H1 (cell line): ENCODE results near the gene TK1. TPM values are rescaled to one million over a fixed set of nuclear protein-coding genes. Genes with fewer than 3 reads are reported as not detected.

Experiments used
- CTCF ChIA-PET: fragments of 300-600 bp; sonication (Branson Sonifier 250); formaldehyde crosslinking; loops from one replicate; lab custom pipeline; 2021; ENCODE audit not compliant: partially characterized antibody; lab: Charles Lee
- POLR2A ChIA-PET: fragments of 300-600 bp; sonication (Branson Sonifier 250); formaldehyde crosslinking; loops from one replicate; lab custom pipeline; 2021; ENCODE audit warnings: inconsistent platforms; ENCODE audit not compliant: partially characterized antibody; lab: Charles Lee
- DNase-seq, 2 experiments: peaks; one replicate each; pipeline versions ENCODE4 v3.0.0 to v3.0.0-alpha.2; 2010 to 2022; ENCODE audit warnings: low spot score in 2 of 2, low read depth in 1 of 2, mixed read lengths in 1 of 2
- FAIRE-seq: peaks from 2 replicates; lab custom pipeline; 2011; peaks lifted over from hg19 to GRCh38; lab: Jason Lieb, UNC
- H2AFZ ChIP-seq: 2 replicates; pipeline ENCODE4 v1.8.1; 2012; ENCODE audit warnings: low read length, inconsistent platforms
- H2AK5ac ChIP-seq: 2 replicates; pipeline ENCODE4 v1.6.1; 2013; ENCODE audit warnings: low read depth, low read length
- H2BK120ac ChIP-seq: replicated peaks from 2 replicates; pipeline ENCODE3; 2013; ENCODE audit warnings: low read depth, low read length, inconsistent platforms
- H2BK12ac ChIP-seq: 2 replicates; pipeline ENCODE4 v1.6.1; 2013; ENCODE audit warnings: low read depth, low read length
- H2BK15ac ChIP-seq: 2 replicates; pipeline ENCODE4 v1.6.1; 2013; ENCODE audit warnings: low read length
- H2BK20ac ChIP-seq: 2 replicates; pipeline ENCODE4 v1.6.1; 2013; ENCODE audit warnings: low read length
- H2BK5ac ChIP-seq: 2 replicates; pipeline ENCODE4 v1.6.1; 2013; ENCODE audit warnings: low read depth, low read length
- H3K14ac ChIP-seq: 2 replicates; pipeline ENCODE4 v1.6.1; 2013; ENCODE audit warnings: inconsistent platforms; ENCODE audit not compliant: insufficient read length
- H3K18ac ChIP-seq: 2 replicates; pipeline ENCODE4 v1.6.1; 2013; ENCODE audit warnings: low read length; ENCODE audit errors: extremely low read depth
- H3K23ac ChIP-seq: 2 replicates; pipeline ENCODE4 v1.6.1; 2013; ENCODE audit warnings: inconsistent platforms; ENCODE audit not compliant: insufficient read length
- H3K23me2 ChIP-seq: 2 replicates; pipeline ENCODE4 v1.6.1; 2013; ENCODE audit warnings: low read depth, low read length
- H3K27ac ChIP-seq: 2 replicates; pipeline ENCODE4 v1.6.1; 2011; ENCODE audit warnings: low read depth, low read length, inconsistent platforms
- H3K27me3 ChIP-seq, 4 experiments: replicated peaks in 1 of 4; 1 replicate in 1 of 4; 2 replicates in 3 of 4; pipeline versions ENCODE4 v1.6.1 to v1.8.1; 2011 to 2013; ENCODE audit warnings: low read length in 3 of 4, mild to moderate bottlenecking in 3 of 4, inconsistent platforms in 2 of 4, mixed read lengths in 2 of 4, moderate library complexity in 1 of 4; ENCODE audit not compliant: control insufficient read depth in 3 of 4, insufficient read depth in 3 of 4; ENCODE audit errors: extremely low read depth in 1 of 4
- H3K36me3 ChIP-seq, 4 experiments: 2 replicates each; pipeline versions ENCODE4 v1.6.1 to v1.8.1; 2011 to 2013; ENCODE audit warnings: mild to moderate bottlenecking in 4 of 4, low read length in 3 of 4, moderate library complexity in 2 of 4, control low read depth in 1 of 4, inconsistent platforms in 1 of 4; ENCODE audit not compliant: insufficient read depth in 4 of 4, control insufficient read depth in 2 of 4
- H3K4ac ChIP-seq: replicated peaks from 2 replicates; pipeline ENCODE3; 2013; ENCODE audit warnings: low read length, low read depth, mixed read lengths, inconsistent platforms; ENCODE audit not compliant: insufficient read length
- H3K4me1 ChIP-seq, 4 experiments: replicated peaks in 1 of 4; 1 replicate in 1 of 4; 2 replicates in 3 of 4; pipeline versions ENCODE4 v1.6.1 to v1.8.1; 2011 to 2013; ENCODE audit warnings: low read length in 3 of 4, inconsistent platforms in 2 of 4, mixed read lengths in 1 of 4; ENCODE audit not compliant: insufficient read depth in 4 of 4, control insufficient read depth in 3 of 4
- H3K4me2 ChIP-seq, 2 experiments: 2 replicates each; pipeline versions ENCODE4 v1.6.1 to v1.8.1; 2011 to 2013; ENCODE audit warnings: low read depth in 2 of 2, low read length in 2 of 2, control low read depth in 1 of 2, inconsistent platforms in 1 of 2, mild to moderate bottlenecking in 1 of 2; ENCODE audit not compliant: insufficient read depth in 1 of 2
- H3K4me3 ChIP-seq, 4 experiments: fragments of 200-600, 300-600 bp in 1 of 4; sonication (generic), shearing (Covaris generic), sonication (Bioruptor Twin) in 1 of 4; 2 replicates each; pipeline versions ENCODE4 v1.5.1 to v1.8.1; 2011 to 2016; ENCODE audit warnings: low read length in 4 of 4, low read depth in 3 of 4, control low read depth in 2 of 4, inconsistent platforms in 2 of 4, mild to moderate bottlenecking in 2 of 4, mixed read lengths in 1 of 4, moderate library complexity in 1 of 4; ENCODE audit not compliant: insufficient read depth in 2 of 4; ENCODE audit errors: extremely low read depth in 1 of 4
- H3K56ac ChIP-seq: replicated peaks from 2 replicates; pipeline ENCODE3; 2013; ENCODE audit warnings: low read depth, mild to moderate bottlenecking, mixed read lengths, low read length, inconsistent platforms; ENCODE audit not compliant: insufficient read length
- H3K79me1 ChIP-seq: 2 replicates; pipeline ENCODE4 v1.6.1; 2013; ENCODE audit warnings: low read depth, low read length, control low read depth
- H3K79me2 ChIP-seq, 2 experiments: 2 replicates each; pipeline versions ENCODE4 v1.6.1 to v1.8.1; 2012 to 2013; ENCODE audit warnings: low read length in 2 of 2, mild to moderate bottlenecking in 2 of 2, inconsistent platforms in 1 of 2; ENCODE audit not compliant: insufficient read depth in 2 of 2, control insufficient read depth in 1 of 2
- H3K9ac ChIP-seq, 4 experiments: replicated peaks in 1 of 4; 1 replicate in 1 of 4; 2 replicates in 3 of 4; pipeline versions ENCODE4 v1.6.1 to v1.8.1; 2011 to 2013; ENCODE audit warnings: low read depth in 3 of 4, low read length in 3 of 4, control low read depth in 2 of 4, mild to moderate bottlenecking in 2 of 4, moderate library complexity in 2 of 4, inconsistent platforms in 1 of 4; ENCODE audit errors: extremely low read depth in 1 of 4
- H3K9me3 ChIP-seq, 2 experiments: 2 replicates each; pipeline versions ENCODE4 v1.6.1 to v1.8.1; 2012 to 2013; ENCODE audit warnings: mild to moderate bottlenecking in 2 of 2, moderate library complexity in 2 of 2, control low read depth in 1 of 2, inconsistent platforms in 1 of 2, low read depth in 1 of 2, low read length in 1 of 2, mixed read lengths in 1 of 2; ENCODE audit not compliant: insufficient read depth in 2 of 2
- H4K20me1 ChIP-seq, 2 experiments: replicated peaks in 1 of 2; 2 replicates each; pipeline versions ENCODE3 to v1.8.1; 2011 to 2013; ENCODE audit warnings: inconsistent platforms in 2 of 2, low read length in 2 of 2, mild to moderate bottlenecking in 1 of 2; ENCODE audit not compliant: insufficient read depth in 2 of 2, control insufficient read depth in 1 of 2
- H4K5ac ChIP-seq: 2 replicates; pipeline ENCODE4 v1.6.1; 2013; ENCODE audit warnings: low read length, low read depth, mixed read lengths, inconsistent platforms; ENCODE audit not compliant: insufficient read length
- H4K8ac ChIP-seq: 2 replicates; pipeline ENCODE4 v1.8.0; 2013; ENCODE audit warnings: mild to moderate bottlenecking, moderate library complexity, low read length, inconsistent platforms; ENCODE audit not compliant: insufficient read depth; ENCODE audit errors: extremely low read depth
- H4K91ac ChIP-seq: replicated peaks from 2 replicates; pipeline ENCODE3; 2013; ENCODE audit warnings: low read length, mixed read lengths, inconsistent platforms; ENCODE audit not compliant: insufficient read length
- EZH2 ChIP-seq: fragments of 200-600 bp; sonication (generic); IDR thresholded peaks from 2 replicates; pipeline ENCODE4 v1.7.1; 2012; ENCODE audit warnings: low read depth, mild to moderate bottlenecking, moderate library complexity, low read length, inconsistent platforms; ENCODE audit not compliant: severe bottlenecking
- POLR2A ChIP-seq, 2 experiments: IDR thresholded peaks; 1 replicate in 1 of 2; 2 replicates in 1 of 2; pipeline ENCODE4 v1.6.1; 2011; ENCODE audit warnings: low read depth in 2 of 2, low read length in 2 of 2, mild to moderate bottlenecking in 2 of 2; ENCODE audit errors: control extremely low read depth in 1 of 2
- WGBS, 2 experiments: shearing (Covaris generic) in 1 of 2; methylation state at CpG; one replicate each; pipeline versions ENCODE4 v1.1.6 to v1.1.7; 2013 to 2015; ENCODE audit warnings: low lambda C conversion rate in 2 of 2, mixed read lengths in 2 of 2, inconsistent platforms in 1 of 2, low coverage in 1 of 2, missing lambda C conversion rate in 1 of 2; ENCODE audit not compliant: insufficient replicate concordance in 2 of 2, insufficient coverage in 1 of 2, insufficient read length in 1 of 2; ENCODE audit errors: extremely low coverage in 1 of 2, missing lambda C conversion rate in 1 of 2; 5-methylcytosine and 5-hydroxymethylcytosine counted together
- polyA plus RNA-seq, 7 experiments: library from polyadenylated mRNA; depleted of rRNA in 3 of 7; stranded (reverse) in 5 of 7; unstranded in 2 of 7; fragments of >200 nt in 5 of 7; fragments of 200-250 nt in 2 of 7; gene quantifications; 1 replicate in 5 of 7; 2 replicates in 1 of 7; 4 replicates in 1 of 7; pipeline versions ENCODE4 v1.2.1 to v1.2.3, GENCODE V29; 2011 to 2013; ENCODE audit warnings: missing spikeins in 2 of 7, mixed read lengths in 2 of 7
- total RNA-seq: library from RNA; stranded (reverse); fragmentation: NEBNext Ultra II Directional; extraction: Animal tissue kit (Norgen Biotek cat#: 25700); gene quantifications from 2 replicates; pipeline ENCODE4 v1.2.1, GENCODE V29; 2021

The TK1 gene
- total and polyA plus RNA-seq, 2 of the 8 experiments (the other 6 are each of a cell fraction or from before 2014, with no cell fraction given), result 66.9 to 147 TPM

- no peak for FAIRE-seq
Measured at GRCh38 chr17:78174346-78174869, 12.4 kb downstream of the TK1 start.

More at GRCh38 chr17:78174346-78174869, 12.4 kb downstream of the TK1 start:
- ChIA-PET POLR2A (interaction anchor here (0.6 to 10.2 kb wide), 17 partner anchors 9 to 146 kb away, joined by 3 to 131 read pairs (median 3); partner anchors contain the start of genes AFMID, TK1 and TMC6), CTCF (interaction anchor here (0.7 to 10.0 kb wide), 20 partner anchors 8 to 76 kb away, joined by 3 to 87 read pairs (median 8); partner anchors contain the start of genes AFMID, C17orf99 and TK1)
- no peak overlapping the region for H3K23ac ChIP-seq
- H2BK20ac ChIP-seq, result no peak overlapping the region
- H2BK120ac ChIP-seq, result no peak overlapping the region
- H3K79me1 ChIP-seq, result peaks cover 5% of the 10 kb centered on the region
- no peaks in the 10 kb centered on the region for H3K27me3 ChIP-seq
- H2BK5ac ChIP-seq, result peak overlapping the region; percentile 52; the same call in 1 of the 2 replicates
- H3K4me1 ChIP-seq, result peaks cover 5 to 28% (median 12%) of the 10 kb centered on the region in 4 experiments
- no peaks in the 10 kb centered on the region for H3K9me3 ChIP-seq
- no peak overlapping the region for H2AFZ ChIP-seq
- H3K4me2 ChIP-seq, result no peak overlapping the region
- H3K4ac ChIP-seq, result no peak overlapping the region
- no peak overlapping the region for H3K27ac ChIP-seq
- peaks cover 15 to 22% of the 10 kb centered on the region in 2 experiments for H4K20me1 ChIP-seq
- H4K91ac ChIP-seq, result no peak overlapping the region
- H3K23me2 ChIP-seq, result no peaks in the 10 kb centered on the region
- H2BK15ac ChIP-seq, result no peak overlapping the region
- no peak overlapping the region for H3K56ac ChIP-seq
- H2BK12ac ChIP-seq, result no peak overlapping the region
- H4K8ac ChIP-seq, result peak overlapping the region; percentile 83; the same call in 1 of the 2 replicates
- H3K4me3 ChIP-seq, result no peak overlapping the region
- H3K18ac ChIP-seq, result no peak overlapping the region
- peaks cover 11 to 46% (median 25%) of the 10 kb centered on the region in 4 experiments for H3K36me3 ChIP-seq
- H4K5ac ChIP-seq, result no peak overlapping the region
- H3K9ac ChIP-seq, result no peak overlapping the region
- DNase-seq, result no peak
- H3K79me2 ChIP-seq, result no peaks in the 10 kb centered on the region
- H2AK5ac ChIP-seq, result no peak overlapping the region
- 83% methylated on average over 13 of the region's 15 CpGs; no CpG with 5 or more reads in 1 of the 2 experiments for WGBS, 2 experiments
- no peak overlapping the region for H3K14ac ChIP-seq
- TF ChIP-seq EZH2 (no peak), POLR2A (IDR thresholded peaks at IDR 0.05; ENCODE audit: control extremely low read depth in 1 of 2, low read depth in 2 of 2, low read length in 2 of 2) (peak in 1 of 2 experiments; percentile 26; a peak in 1 of 3 replicates)
